ENCODE results near the gene SHISA9.

SHISA9 gene

GRCh38 chr16:12959072-12959471, 57.7 kb downstream of the SHISA9 start:
- no peak for DNase-seq

- DNase-seq = no peak
These were observed 60.2 kb downstream of the SHISA9 start for GRCh38 chr16:12961626-12962025.

GRCh38 chr16:12964461-12964860, 63.1 kb downstream of the SHISA9 start:
- DNase-seq = no peak

GRCh38 chr16:12965274-12965804, 63.9 kb downstream of the SHISA9 start:
- peak; percentile 22 for DNase-seq

GRCh38 chr16:12971241-12971640, 69.8 kb downstream of the SHISA9 start:
- peak; percentile 92 for DNase-seq

- no peak for DNase-seq
These were observed 70.8 kb downstream of the SHISA9 start for GRCh38 chr16:12972246-12972645.

- no peak for DNase-seq
These were observed 74.4 kb downstream of the SHISA9 start for GRCh38 chr16:12975766-12976165.

- no peak for DNase-seq
These were observed 75.1 kb downstream of the SHISA9 start for GRCh38 chr16:12976496-12976895.

GRCh38 chr16:12976936-12977335, 75.5 kb downstream of the SHISA9 start:
- DNase-seq = no peak

GRCh38 chr16:12985516-12985915, 84.1 kb downstream of the SHISA9 start:
- no peak for DNase-seq

GRCh38 chr16:12988071-12988470, 86.7 kb downstream of the SHISA9 start:
- no peak for DNase-seq

- DNase-seq = no peak
These were observed 90.7 kb downstream of the SHISA9 start for GRCh38 chr16:12992066-12992465.

- DNase-seq = no peak
These were observed 93.0 kb downstream of the SHISA9 start for GRCh38 chr16:12994402-12994801.

GRCh38 chr16:12995721-12996372, 94.4 kb downstream of the SHISA9 start:
- no peak for DNase-seq

- DNase-seq = no peak
These were observed 97.1 kb downstream of the SHISA9 start for GRCh38 chr16:12998361-12999085.

- DNase-seq = no peak
These were observed 98.0 kb downstream of the SHISA9 start for GRCh38 chr16:12999368-12999767.

GRCh38 chr16:13005721-13006247, 104.4 kb downstream of the SHISA9 start:
- no peak for DNase-seq

- no peak for DNase-seq
These were observed 111.2 kb downstream of the SHISA9 start for GRCh38 chr16:13012601-13013000.

- DNase-seq = no peak
These were observed 111.6 kb downstream of the SHISA9 start for GRCh38 chr16:13013043-13013442.

- DNase-seq = no peak
These were observed 113.1 kb downstream of the SHISA9 start for GRCh38 chr16:13014476-13014875.

GRCh38 chr16:13018026-13018425, 116.6 kb downstream of the SHISA9 start:
- no peak for DNase-seq

GRCh38 chr16:13021996-13022395, 120.6 kb downstream of the SHISA9 start:
- no peak for DNase-seq

GRCh38 chr16:13029786-13030185, 128.4 kb downstream of the SHISA9 start:
- DNase-seq = no peak

- no peak for DNase-seq
These were observed 129.4 kb downstream of the SHISA9 start for GRCh38 chr16:13030769-13031168.
